Esophagus squamous epithelium (tissue), 4 donors: ENCODE measurements around the gene ZNF813.

Experiments used
- POLR2A ChIP-seq, 4 donors: fragments of 450-650 bp; IDR thresholded peaks; one replicate each; pipeline ENCODE4 v1.6.1; 2017; ENCODE audit warnings: antibody characterized with exemption in 4 of 4, mild to moderate bottlenecking in 4 of 4, moderate library complexity in 3 of 4
- TF ChIP-seq, protein P1 (sequence below), 6 experiments: fragments of 450-650 bp in 4 of 6; fragments of 200-600 bp in 2 of 6; sonication (generic) in 2 of 6; IDR thresholded peaks; one replicate each; pipeline ENCODE4 v1.5.1; 2016 to 2019; ENCODE audit warnings: antibody characterized with exemption in 6 of 6, mild to moderate bottlenecking in 4 of 6, moderate library complexity in 4 of 6

DNA sequence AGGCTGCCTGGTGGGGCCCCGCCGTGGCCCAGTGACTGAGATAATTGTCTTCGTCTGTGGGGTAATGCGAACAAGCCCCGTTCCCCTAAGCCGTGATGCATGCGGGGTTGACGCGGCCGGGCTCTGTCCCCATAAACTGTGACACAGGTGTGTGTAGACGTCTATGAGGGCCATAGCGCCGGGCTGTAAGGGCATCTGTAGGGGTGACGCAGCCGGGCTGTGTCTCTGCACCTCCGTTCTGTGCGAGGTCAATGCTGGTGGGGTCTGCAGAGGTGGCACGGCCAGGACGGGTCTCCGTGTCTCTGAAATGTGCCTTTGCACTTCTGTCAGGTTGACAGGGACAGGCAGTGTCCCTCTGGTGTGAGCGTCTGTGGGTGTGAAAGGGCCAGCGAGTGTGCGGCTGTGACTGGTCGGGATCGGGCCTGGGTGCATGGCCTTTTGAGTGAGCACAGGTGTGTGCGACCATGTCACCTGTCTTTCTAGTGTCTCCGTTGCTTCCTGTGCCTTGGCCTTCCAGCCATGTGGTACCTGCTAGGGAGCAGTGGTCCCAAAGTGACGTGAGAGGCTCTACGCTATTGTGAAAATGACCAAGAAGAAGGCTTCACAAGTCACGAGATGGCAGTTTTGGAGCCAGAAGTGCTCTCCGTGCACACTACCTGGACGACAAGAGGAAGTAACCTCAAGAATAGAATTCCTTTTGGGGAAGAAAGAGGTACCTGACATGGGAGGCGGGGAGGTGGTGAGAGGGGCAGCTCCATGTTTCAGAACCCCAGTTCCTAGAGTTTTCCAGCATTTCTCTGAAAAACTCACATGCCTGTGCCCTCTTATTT lies 54.1 kb downstream of the ZNF813 start:
- TF ChIP-seq, protein P1, sequence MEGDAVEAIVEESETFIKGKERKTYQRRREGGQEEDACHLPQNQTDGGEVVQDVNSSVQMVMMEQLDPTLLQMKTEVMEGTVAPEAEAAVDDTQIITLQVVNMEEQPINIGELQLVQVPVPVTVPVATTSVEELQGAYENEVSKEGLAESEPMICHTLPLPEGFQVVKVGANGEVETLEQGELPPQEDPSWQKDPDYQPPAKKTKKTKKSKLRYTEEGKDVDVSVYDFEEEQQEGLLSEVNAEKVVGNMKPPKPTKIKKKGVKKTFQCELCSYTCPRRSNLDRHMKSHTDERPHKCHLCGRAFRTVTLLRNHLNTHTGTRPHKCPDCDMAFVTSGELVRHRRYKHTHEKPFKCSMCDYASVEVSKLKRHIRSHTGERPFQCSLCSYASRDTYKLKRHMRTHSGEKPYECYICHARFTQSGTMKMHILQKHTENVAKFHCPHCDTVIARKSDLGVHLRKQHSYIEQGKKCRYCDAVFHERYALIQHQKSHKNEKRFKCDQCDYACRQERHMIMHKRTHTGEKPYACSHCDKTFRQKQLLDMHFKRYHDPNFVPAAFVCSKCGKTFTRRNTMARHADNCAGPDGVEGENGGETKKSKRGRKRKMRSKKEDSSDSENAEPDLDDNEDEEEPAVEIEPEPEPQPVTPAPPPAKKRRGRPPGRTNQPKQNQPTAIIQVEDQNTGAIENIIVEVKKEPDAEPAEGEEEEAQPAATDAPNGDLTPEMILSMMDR (IDR thresholded peaks at IDR 0.05): no peak
- no peak for TF ChIP-seq POLR2A (IDR thresholded peaks at IDR 0.05)
